HEK293 (cell line): Measurements from ENCODE around the gene ADAR.

Source experiments
- CTCF ChIA-PET: fragments of 350-600 bp; formaldehyde crosslinking; extraction: SDS; loops from one replicate; lab custom pipeline; 2021; ENCODE audit warnings: antibody characterized with exemption; lab: Yijun Ruan, JAX
- POLR2A ChIA-PET: fragments of 300-600 bp; formaldehyde crosslinking; extraction: SDS; loops from one replicate; lab custom pipeline; 2020; ENCODE audit warnings: antibody characterized with exemption, inconsistent platforms; lab: Yijun Ruan, JAX
- H3K27ac ChIP-seq: fragments of 200-500 bp; sonication (Bioruptor generic); 2 replicates; pipeline ENCODE4 v1.5.1; 2014; ENCODE audit warnings: low read depth, low read length, control low read depth, inconsistent platforms; ENCODE audit errors: extremely low read depth
- H3K36me3 ChIP-seq, 2 experiments: fragments of 200-500 bp in 1 of 2; sonication (Bioruptor generic) in 1 of 2; 1 replicate in 1 of 2; 2 replicates in 1 of 2; pipeline ENCODE4 v1.5.1; 2014 to 2017; ENCODE audit warnings: inconsistent platforms in 2 of 2, low read length in 2 of 2; ENCODE audit not compliant: control insufficient read depth in 2 of 2, insufficient read depth in 1 of 2
- H3K4me1 ChIP-seq: fragments of 200-500 bp; sonication (Bioruptor generic); 2 replicates; pipeline ENCODE4 v1.5.1; 2014; ENCODE audit warnings: mild to moderate bottlenecking, low read length, inconsistent platforms; ENCODE audit not compliant: control insufficient read depth, insufficient read depth
- H3K4me3 ChIP-seq: 2 replicates; pipeline ENCODE4 v1.5.1; 2011; ENCODE audit warnings: low read depth, mild to moderate bottlenecking, control low read depth, low read length, moderate library complexity
- H3K9me3 ChIP-seq: fragments of 200-500 bp; sonication (Bioruptor generic); 2 replicates; pipeline ENCODE4 v1.5.1; 2014; ENCODE audit warnings: low read depth, low read length, inconsistent platforms; ENCODE audit not compliant: control insufficient read depth, insufficient read depth
- BCL6B ChIP-seq: fragments of 450-650 bp; formaldehyde crosslinking; IDR thresholded peaks from 2 replicates; pipeline ENCODE4 v1.5.1; 2017; ENCODE audit warnings: missing biosample characterization, missing genetic modification characterization
- GLIS2 ChIP-seq: fragments of 450-650 bp; formaldehyde crosslinking; IDR thresholded peaks from 2 replicates; pipeline ENCODE4 v1.5.1; 2016; ENCODE audit warnings: missing biosample characterization, missing genetic modification characterization
- KLF7 ChIP-seq: fragments of 450-650 bp; formaldehyde crosslinking; IDR thresholded peaks from 2 replicates; pipeline ENCODE4 v1.5.1; 2016; ENCODE audit warnings: missing biosample characterization, missing genetic modification characterization, borderline replicate concordance
- MZF1 ChIP-seq: fragments of 450-650 bp; formaldehyde crosslinking; IDR thresholded peaks from 2 replicates; pipeline ENCODE4 v1.5.1; 2017; ENCODE audit warnings: missing biosample characterization, missing genetic modification characterization, borderline replicate concordance
- ZBTB10 ChIP-seq: fragments of 450-650 bp; formaldehyde crosslinking; IDR thresholded peaks from 2 replicates; pipeline ENCODE4 v1.5.1; 2016; ENCODE audit warnings: missing biosample characterization, missing genetic modification characterization
- ZIC2 ChIP-seq: fragments of 450-650 bp; formaldehyde crosslinking; IDR thresholded peaks from 2 replicates; pipeline ENCODE4 v1.5.1; 2016; ENCODE audit warnings: missing biosample characterization, missing genetic modification characterization
- ZNF26 ChIP-seq: fragments of 450-650 bp; formaldehyde crosslinking; IDR thresholded peaks from 2 replicates; pipeline ENCODE4 v1.5.1; 2016; ENCODE audit warnings: missing biosample characterization, missing genetic modification characterization
- ZNF404 ChIP-seq: fragments of 450-650 bp; formaldehyde crosslinking; IDR thresholded peaks from 2 replicates; pipeline ENCODE4 v1.5.1; 2017; ENCODE audit warnings: missing biosample characterization, missing genetic modification characterization
- ZNF423 ChIP-seq: fragments of 450-650 bp; formaldehyde crosslinking; IDR thresholded peaks from 2 replicates; pipeline ENCODE4 v1.5.1; 2016; ENCODE audit warnings: missing biosample characterization, missing genetic modification characterization
- ZNF513 ChIP-seq: fragments of 450-650 bp; IDR thresholded peaks from 2 replicates; pipeline ENCODE4 v1.5.1; 2018; ENCODE audit warnings: missing biosample characterization, missing genetic modification characterization
- ZNF514 ChIP-seq: fragments of 450-650 bp; formaldehyde crosslinking; IDR thresholded peaks from 2 replicates; pipeline ENCODE4 v1.5.1; 2016; ENCODE audit warnings: missing biosample characterization, missing genetic modification characterization
- ZNF701 ChIP-seq: fragments of 450-650 bp; formaldehyde crosslinking; IDR thresholded peaks from 2 replicates; pipeline ENCODE4 v1.5.1; 2016; ENCODE audit warnings: missing biosample characterization, missing genetic modification characterization
- ZNF792 ChIP-seq: fragments of 450-650 bp; formaldehyde crosslinking; IDR thresholded peaks from 2 replicates; pipeline ENCODE4 v1.5.1; 2016; ENCODE audit warnings: missing biosample characterization, missing genetic modification characterization
- ZSCAN30 ChIP-seq: fragments of 450-650 bp; IDR thresholded peaks from 2 replicates; pipeline ENCODE4 v1.5.1; 2018; ENCODE audit warnings: missing biosample characterization, mild to moderate bottlenecking, missing genetic modification characterization, moderate library complexity
- ZSCAN4 ChIP-seq: fragments of 450-650 bp; formaldehyde crosslinking; IDR thresholded peaks from 2 replicates; pipeline ENCODE4 v1.5.1; 2017; ENCODE audit warnings: missing biosample characterization, missing genetic modification characterization

The ADAR gene

GRCh38 chr1:154557939-154558719 is 49.9 kb downstream of the ADAR start, which contains the start of gene UBE2Q1:
TSS of gene UBE2Q1 (minus strand) at chr1:154558662. CDS start at chr1:154558553, 109 bp downstream.
- CTCF ChIA-PET = interaction anchor here (0.5 to 1.9 kb wide), 2 partner anchors 11 to 111 kb away, joined by 4 to 13 read pairs; no protein-coding TSS in a partner anchor
- H3K36me3 ChIP-seq = peaks cover under 1 to 34% of the 10 kb centered on the region in 2 experiments; a peak in 1 of 3 replicates
- peak within 1 kb of the TSS; percentile 73 for H3K27ac ChIP-seq
- TF ChIP-seq ZNF26 (tag by site-specific recombination) (no peak), ZNF423 (no peak), ZIC2 (tag by site-specific recombination) (peak; percentile 27; the same call in 1 of the 2 replicates), BCL6B (no peak), ZNF513 (tag by site-specific recombination) (no peak), MZF1 (tag by site-specific recombination) (no peak), ZNF514 (no peak), KLF7 (tag by site-specific recombination) (no peak), ZBTB10 (tag by site-specific recombination) (peak; percentile 60), ZSCAN30 (tag by site-specific recombination) (no peak), ZNF701 (tag by site-specific recombination) (no peak), ZSCAN4 (tag by site-specific recombination) (no peak), ZNF404 (tag by site-specific recombination) (no peak), ZNF792 (tag by site-specific recombination) (no peak), GLIS2 (tag by site-specific recombination) (peak; percentile 47)
- no peaks in the 10 kb centered on the region for H3K9me3 ChIP-seq
- no peaks in the 10 kb centered on the region for H3K4me1 ChIP-seq
- POLR2A ChIA-PET = interaction anchor here (0.6 to 1.0 kb wide), 3 partner anchors 10 to 45 kb away, joined by 3 to 5 read pairs (median 3); partner anchors contain the start of gene CHRNB2
- H3K4me3 ChIP-seq = peak within 1 kb of the TSS; percentile 81
